Measurements from ENCODE around the gene ZNF835. TPM values are rescaled to one million over a fixed set of nuclear protein-coding genes. Genes with fewer than 3 reads are reported as not detected.

ZNF835 gene
- polyA plus RNA-seq, 1 donor from 2014 or later: not detected

- Histone ChIP-seq H3K36me3 (ENCODE audit: insufficient read depth, low read length) (no peaks in the 10 kb centered on the region), H3K4me2 (ENCODE audit: low read length) (no peak within 1 kb of the TSS), H3F3A (ENCODE audit: insufficient read depth, low read length, poor library complexity, severe bottlenecking) (no peaks in the 10 kb centered on the region), H2AFZ (ENCODE audit: low read depth, low read length) (no peak within 1 kb of the TSS), H3K27me3 (ENCODE audit: insufficient read depth, low read depth, low read length) (no peaks in the 10 kb centered on the region), H3K9ac (ENCODE audit: low read length) (no peak within 1 kb of the TSS), H3K79me2 (replicated peaks; ENCODE audit: insufficient read depth, low read length) (no peaks in the 10 kb centered on the region), H4K20me1 (ENCODE audit: insufficient read depth) (no peaks in the 10 kb centered on the region), H3K9me3 (ENCODE audit: low read length) (peaks cover 34% of the 10 kb centered on the region), H3K27ac (ENCODE audit: low read length) (no peak within 1 kb of the TSS), H3K9me2 (ENCODE audit: insufficient read depth, low read length) (no peaks in the 10 kb centered on the region), H3K4me3 (ENCODE audit: low read length) (no peak within 1 kb of the TSS)
- TF ChIP-seq RAD21 (conservative IDR thresholded peaks at IDR 0.05) (no peak), SMC3 (conservative IDR thresholded peaks at IDR 0.05; ENCODE audit: poor library complexity) (no peak), MXI1 (conservative IDR thresholded peaks at IDR 0.05; ENCODE audit: poor library complexity, severe bottlenecking) (no peak), TAF1 (IDR thresholded peaks at IDR 0.05; ENCODE audit: low read depth) (no peak), REST (IDR thresholded peaks at IDR 0.05; ENCODE audit: borderline replicate concordance) (no peak), CTCF (IDR thresholded peaks at IDR 0.05; ENCODE audit: poor library complexity, severe bottlenecking) (no peak), POLR2AphosphoS5 (IDR thresholded peaks at IDR 0.05) (no peak), EZH2 (IDR thresholded peaks at IDR 0.05; ENCODE audit: borderline replicate concordance, insufficient read depth, low read length, poor library complexity, severe bottlenecking) (no peak), EP300 (conservative IDR thresholded peaks at IDR 0.05; ENCODE audit: poor library complexity, severe bottlenecking) (no peak)
Measured at GRCh38 chr19:56642711-56643459, 28.7 kb downstream of the ZNF835 start, which contains the start of gene SMIM17. Gene SMIM17, plus strand, starts transcription at chr19:56643159. Its CDS starts 2,509 bp downstream, at chr19:56645668.

- no peak overlapping the region for H3K27ac ChIP-seq (ENCODE audit: low read length)
- no peak overlapping the region for H3K9ac ChIP-seq (ENCODE audit: low read length)
- no peak for TF ChIP-seq EP300 (conservative IDR thresholded peaks at IDR 0.05; ENCODE audit: poor library complexity, severe bottlenecking)
- TF ChIP-seq POLR2AphosphoS5 (IDR thresholded peaks at IDR 0.05): no peak
- no peak for TF ChIP-seq RAD21 (conservative IDR thresholded peaks at IDR 0.05)
- TF ChIP-seq SMC3 (conservative IDR thresholded peaks at IDR 0.05; ENCODE audit: poor library complexity): no peak
- TF ChIP-seq CTCF (IDR thresholded peaks at IDR 0.05; ENCODE audit: poor library complexity, severe bottlenecking): no peak
- TF ChIP-seq MXI1 (conservative IDR thresholded peaks at IDR 0.05; ENCODE audit: poor library complexity, severe bottlenecking): no peak
- TF ChIP-seq EZH2 (IDR thresholded peaks at IDR 0.05; ENCODE audit: borderline replicate concordance, insufficient read depth, low read length, poor library complexity, severe bottlenecking): no peak
- TF ChIP-seq REST (IDR thresholded peaks at IDR 0.05; ENCODE audit: borderline replicate concordance): no peak
- TF ChIP-seq TAF1 (IDR thresholded peaks at IDR 0.05; ENCODE audit: low read depth): no peak
- no peak overlapping the region for H3K4me2 ChIP-seq (ENCODE audit: low read length)
- H3K36me3 ChIP-seq (ENCODE audit: insufficient read depth, low read length): no peaks in the 10 kb centered on the region
- no peaks in the 10 kb centered on the region for H3K9me2 ChIP-seq (ENCODE audit: insufficient read depth, low read length)
- H3K4me3 ChIP-seq (ENCODE audit: low read length): no peak overlapping the region
- H3K79me2 ChIP-seq (replicated peaks; ENCODE audit: insufficient read depth, low read length): no peaks in the 10 kb centered on the region
- H2AFZ ChIP-seq (ENCODE audit: low read depth, low read length): no peak overlapping the region
- H3K27me3 ChIP-seq (ENCODE audit: insufficient read depth, low read depth, low read length): no peaks in the 10 kb centered on the region
- H4K20me1 ChIP-seq (ENCODE audit: insufficient read depth): no peaks in the 10 kb centered on the region
- H3K9me3 ChIP-seq (ENCODE audit: low read length): peaks cover 23% of the 10 kb centered on the region
- H3F3A ChIP-seq (ENCODE audit: insufficient read depth, low read length, poor library complexity, severe bottlenecking): no peaks in the 10 kb centered on the region
Measured at GRCh38 chr19:56639217-56639616, 32.3 kb downstream of the ZNF835 start.

Data from neural cell (in vitro differentiated cells).